Embryonic facial prominence (tissue), 1 donor: ENCODE results near the gene ARGLU1.

Experiments
- DNase-seq: peaks from one replicate; pipeline ENCODE4 v3.0.0-alpha.2; 2016; ENCODE audit errors: extremely low spot score

Gene ARGLU1

GRCh38 chr13:106499896-106500295, 68.0 kb downstream of the ARGLU1 start:
- DNase-seq, result no peak

GRCh38 chr13:106499113-106499512, 68.8 kb downstream of the ARGLU1 start:
- no peak for DNase-seq

GRCh38 chr13:106498571-106498970, 69.4 kb downstream of the ARGLU1 start:
- DNase-seq, result no peak

GRCh38 chr13:106498158-106498557, 69.8 kb downstream of the ARGLU1 start:
- DNase-seq, result no peak

- DNase-seq, result no peak
Observed at GRCh38 chr13:106497079-106497478, 70.9 kb downstream of the ARGLU1 start.

GRCh38 chr13:106496072-106496997, 71.6 kb downstream of the ARGLU1 start:
- no peak for DNase-seq

- DNase-seq, result no peak
Observed at GRCh38 chr13:106494936-106495335, 73.0 kb downstream of the ARGLU1 start.

GRCh38 chr13:106494506-106494905, 73.4 kb downstream of the ARGLU1 start:
- no peak for DNase-seq

GRCh38 chr13:106493533-106494220, 74.3 kb downstream of the ARGLU1 start:
- DNase-seq, result no peak

- no peak for DNase-seq
Observed at GRCh38 chr13:106492588-106493475, 75.1 kb downstream of the ARGLU1 start.

- no peak for DNase-seq
Observed at GRCh38 chr13:106491928-106492587, 75.9 kb downstream of the ARGLU1 start.
